SK-N-SH treated with all-trans-retinoic acid at 6 μM for 48 hours (cell line): ENCODE data around the gene KLHDC8B.

Source experiments
- ATAC-seq: fragments of 200-7000 bp; cut with Tn5 transposase; 3 replicates; pipeline ENCODE4 v1.9.1; 2020; ENCODE audit warnings: mild to moderate bottlenecking, moderate library complexity
- BACH2 ChIP-seq: fragments of 250-450 bp; sonication (Bioruptor Pico); IDR thresholded peaks from 2 replicates; pipeline ENCODE4 v1.9.0; 2021; ENCODE audit warnings: mild to moderate bottlenecking, borderline replicate concordance
- CREB5 ChIP-seq: fragments of 250-450 bp; sonication (Bioruptor Pico); IDR thresholded peaks from 2 replicates; pipeline ENCODE4 v1.5.1; 2020; ENCODE audit warnings: low read depth, mild to moderate bottlenecking, moderate library complexity
- CSDC2 ChIP-seq: fragments of 250-450 bp; sonication (Bioruptor Pico); IDR thresholded peaks from 2 replicates; pipeline ENCODE4 v1.5.0; 2020; ENCODE audit warnings: mild to moderate bottlenecking, moderate library complexity
- ESRRG ChIP-seq: fragments of 250-450 bp; sonication (Bioruptor Pico); IDR thresholded peaks from 2 replicates; pipeline ENCODE4 v1.6.1; 2021; ENCODE audit warnings: mild to moderate bottlenecking
- GLIS3 ChIP-seq: fragments of 250-450 bp; sonication (Bioruptor Pico); IDR thresholded peaks from 2 replicates; pipeline ENCODE4 v1.5.0; 2020; ENCODE audit warnings: mild to moderate bottlenecking, moderate library complexity
- ISL1 ChIP-seq: fragments of 250-450 bp; sonication (Bioruptor Pico); IDR thresholded peaks from 2 replicates; pipeline ENCODE4 v2.1.2; 2022; ENCODE audit warnings: mild to moderate bottlenecking, moderate library complexity
- OSR1 ChIP-seq: fragments of 250-450 bp; sonication (Bioruptor Pico); IDR thresholded peaks from 2 replicates; pipeline ENCODE4 v1.8.0; 2022; ENCODE audit warnings: moderate library complexity, mild to moderate bottlenecking, inconsistent platforms
- SNAI2 ChIP-seq: fragments of 250-450 bp; sonication (Bioruptor Pico); IDR thresholded peaks from 2 replicates; pipeline ENCODE4 v1.5.0; 2020; ENCODE audit warnings: mild to moderate bottlenecking, moderate library complexity
- TCF4 ChIP-seq: fragments of 250-450 bp; sonication (Bioruptor Pico); IDR thresholded peaks from 2 replicates; pipeline ENCODE4 v1.8.0; 2021; ENCODE audit warnings: mild to moderate bottlenecking, moderate library complexity, borderline replicate concordance
- TOX ChIP-seq: fragments of 250-450 bp; sonication (Bioruptor Pico); IDR thresholded peaks from 2 replicates; pipeline ENCODE4 v1.8.0; 2021; ENCODE audit warnings: mild to moderate bottlenecking, moderate library complexity, borderline replicate concordance
- TSHZ2 ChIP-seq: fragments of 250-450 bp; sonication (Bioruptor Pico); IDR thresholded peaks from 2 replicates; pipeline ENCODE4 v1.5.0; 2020; ENCODE audit warnings: mild to moderate bottlenecking, moderate library complexity
- ZC3H10 ChIP-seq: fragments of 250-450 bp; sonication (Bioruptor Pico); IDR thresholded peaks from 2 replicates; pipeline ENCODE4 v1.5.1; 2021; ENCODE audit warnings: mild to moderate bottlenecking, moderate library complexity
- ZFP3 ChIP-seq: fragments of 250-450 bp; sonication (Bioruptor Pico); IDR thresholded peaks from 2 replicates; pipeline ENCODE4 v1.5.0; 2020; ENCODE audit warnings: mild to moderate bottlenecking, moderate library complexity
- ZFP30 ChIP-seq: fragments of 450-650 bp; formaldehyde crosslinking; IDR thresholded peaks from 2 replicates; pipeline ENCODE4 v1.5.0; 2022; ENCODE audit warnings: mild to moderate bottlenecking, moderate library complexity
- ZNF565 ChIP-seq: fragments of 450-650 bp; formaldehyde crosslinking; conservative IDR thresholded peaks from 2 replicates; pipeline ENCODE4 v1.5.0; 2020; ENCODE audit warnings: low read depth, mild to moderate bottlenecking, moderate library complexity
- ZNF70 ChIP-seq: fragments of 450-650 bp; formaldehyde crosslinking; IDR thresholded peaks from 2 replicates; pipeline ENCODE4 v1.5.0; 2020; ENCODE audit warnings: mild to moderate bottlenecking, moderate library complexity
- ZNF8 ChIP-seq: fragments of 450-650 bp; formaldehyde crosslinking; IDR thresholded peaks from 2 replicates; pipeline ENCODE4 v1.5.0; 2020; ENCODE audit warnings: mild to moderate bottlenecking, moderate library complexity

Gene KLHDC8B

GRCh38 chr3:49135499-49135898, 35.9 kb upstream of the KLHDC8B start (continued):
- TF ChIP-seq TSHZ2 (CRISPR knock-in tag) (no peak), ZNF70 (CRISPR knock-in tag) (no peak)

- no peak for ATAC-seq
- TF ChIP-seq ZFP3 (no peak), GLIS3 (CRISPR knock-in tag) (no peak), TOX (CRISPR knock-in tag) (no peak), ZNF565 (CRISPR knock-in tag) (no peak), ESRRG (CRISPR knock-in tag) (no peak), BACH2 (CRISPR knock-in tag) (no peak), CSDC2 (CRISPR knock-in tag) (no peak), ZNF70 (CRISPR knock-in tag) (no peak), TCF4 (CRISPR knock-in tag) (no peak), ZC3H10 (no peak)
Measured at GRCh38 chr3:49140080-49140479, 31.3 kb upstream of the KLHDC8B start.

- TF ChIP-seq ZFP30 (CRISPR knock-in tag) (no peak), ZFP3 (no peak), TSHZ2 (CRISPR knock-in tag) (no peak), CSDC2 (CRISPR knock-in tag) (no peak), BACH2 (CRISPR knock-in tag) (no peak), OSR1 (CRISPR knock-in tag) (no peak)
- no peak for ATAC-seq
Measured at GRCh38 chr3:49148159-49148558, 23.2 kb upstream of the KLHDC8B start.

- TF ChIP-seq CREB5 (CRISPR knock-in tag) (no peak), ZFP30 (CRISPR knock-in tag) (no peak), TSHZ2 (CRISPR knock-in tag) (no peak), ZNF565 (CRISPR knock-in tag) (no peak), ESRRG (CRISPR knock-in tag) (no peak), OSR1 (CRISPR knock-in tag) (no peak), ZNF8 (CRISPR knock-in tag) (no peak), SNAI2 (CRISPR knock-in tag) (no peak)
- no peak for ATAC-seq
Measured at GRCh38 chr3:49151610-49152009, 19.8 kb upstream of the KLHDC8B start.

- ATAC-seq: no peak
- TF ChIP-seq ISL1 (CRISPR knock-in tag) (no peak), SNAI2 (CRISPR knock-in tag) (no peak)
Measured at GRCh38 chr3:49153349-49153912, 18.0 kb upstream of the KLHDC8B start.
